Activated naive CD4-positive, alpha-beta T cell treated with anti-CD3 and anti-CD28 coated beads, Interleukin-2, amount 50 U/mL, for 24 hours (primary cell): ENCODE measurements around the gene MICA.
"Not testable (repeated sequence)": the region's sequence is repeated elsewhere in the genome, so short reads cannot be mapped to it uniquely, and the experiment has no call there.

Experiments
- H3K27ac Mint-ChIP-seq: one replicate; pipeline ENCODE4 v1.8.0; 2021; ENCODE audit warnings: mild to moderate bottlenecking, mixed read lengths
- H3K27me3 Mint-ChIP-seq: one replicate; pipeline ENCODE4 v1.8.0; 2021; ENCODE audit warnings: mixed read lengths
- H3K36me3 Mint-ChIP-seq: one replicate; pipeline ENCODE4 v1.8.0; 2021; ENCODE audit warnings: mixed read lengths
- H3K4me1 Mint-ChIP-seq: one replicate; pipeline ENCODE4 v1.8.0; 2021; ENCODE audit warnings: mixed read lengths
- H3K4me3 Mint-ChIP-seq: one replicate; pipeline ENCODE4 v1.8.0; 2021; ENCODE audit warnings: mild to moderate bottlenecking, mixed read lengths
- H3K9me3 Mint-ChIP-seq: one replicate; pipeline ENCODE4 v1.8.0; 2021; ENCODE audit warnings: mixed read lengths

The MICA gene

GRCh38 chr6:31453259-31453658, 49.9 kb downstream of the MICA start:
- H3K9me3 Mint-ChIP-seq: peaks cover 5% of the 10 kb centered on the region
- H3K27me3 Mint-ChIP-seq: no peaks in the 10 kb centered on the region
- H3K27ac Mint-ChIP-seq: no peak overlapping the region
- peaks cover 6% of the 10 kb centered on the region for H3K36me3 Mint-ChIP-seq
- H3K4me1 Mint-ChIP-seq: no peaks in the 10 kb centered on the region
- H3K4me3 Mint-ChIP-seq: no peak overlapping the region

DNA sequence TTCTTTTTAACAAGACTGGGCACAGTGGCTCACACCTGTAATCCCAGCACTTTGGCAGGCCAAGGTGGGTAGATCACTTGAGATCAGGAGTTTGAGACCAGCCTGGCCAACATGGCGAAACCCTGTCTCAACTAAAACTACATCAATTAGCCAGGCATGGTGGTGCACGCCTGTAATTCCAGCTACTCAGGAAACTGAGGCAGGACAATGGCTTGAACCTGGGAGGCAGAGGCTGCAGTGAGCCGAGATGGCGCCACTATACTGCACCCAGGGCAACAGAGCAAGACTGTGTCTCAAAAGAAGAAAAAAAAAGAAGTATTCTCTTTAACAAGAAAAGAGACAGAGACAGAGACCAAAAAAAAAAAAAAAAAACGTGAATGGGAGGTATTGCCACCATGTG, 56.5 kb downstream of the MICA start:
- H3K9me3 Mint-ChIP-seq, H3K36me3 Mint-ChIP-seq, H3K27ac Mint-ChIP-seq, H3K27me3 Mint-ChIP-seq, H3K4me3 Mint-ChIP-seq: not testable (repeated sequence)
- H3K4me1 Mint-ChIP-seq: peaks cover 34% of the 10 kb centered on the region

DNA sequence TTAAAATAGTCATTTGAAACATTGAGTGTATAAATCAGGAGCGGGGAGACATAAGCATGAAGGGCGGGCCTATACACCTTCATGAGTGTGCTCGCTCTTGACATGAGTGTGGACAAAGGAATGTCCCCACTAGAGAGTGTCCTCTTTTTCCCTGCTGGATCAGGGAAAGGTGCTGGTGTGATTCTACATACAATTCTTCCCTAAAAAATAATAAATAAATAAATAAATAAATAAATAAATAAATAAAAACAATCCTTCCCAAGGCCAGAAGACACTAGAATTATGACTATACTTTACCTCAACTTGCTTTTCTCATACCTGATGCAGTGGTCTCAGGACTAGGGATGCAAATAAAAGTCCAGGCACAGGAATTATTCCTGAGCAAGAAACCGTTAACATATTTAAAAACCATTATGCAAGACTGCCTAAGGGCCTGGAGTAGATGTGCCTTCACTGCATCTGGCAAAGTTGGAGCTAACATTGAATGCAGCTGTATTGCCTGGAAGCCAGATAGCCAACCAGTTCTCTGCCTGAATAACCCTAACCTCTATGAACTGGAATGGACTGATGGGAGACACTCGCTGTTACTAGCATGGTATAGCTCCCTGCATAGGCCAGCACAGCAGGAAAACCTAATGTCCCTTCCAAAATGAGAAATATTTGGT, 57.1 kb downstream of the MICA start:
- H3K36me3 Mint-ChIP-seq: peaks cover 10% of the 10 kb centered on the region
- H3K4me1 Mint-ChIP-seq: peaks cover 40% of the 10 kb centered on the region
- H3K4me3 Mint-ChIP-seq: no peak overlapping the region
- H3K9me3 Mint-ChIP-seq: no peaks in the 10 kb centered on the region
- H3K27ac Mint-ChIP-seq: no peak overlapping the region
- no peaks in the 10 kb centered on the region for H3K27me3 Mint-ChIP-seq

DNA sequence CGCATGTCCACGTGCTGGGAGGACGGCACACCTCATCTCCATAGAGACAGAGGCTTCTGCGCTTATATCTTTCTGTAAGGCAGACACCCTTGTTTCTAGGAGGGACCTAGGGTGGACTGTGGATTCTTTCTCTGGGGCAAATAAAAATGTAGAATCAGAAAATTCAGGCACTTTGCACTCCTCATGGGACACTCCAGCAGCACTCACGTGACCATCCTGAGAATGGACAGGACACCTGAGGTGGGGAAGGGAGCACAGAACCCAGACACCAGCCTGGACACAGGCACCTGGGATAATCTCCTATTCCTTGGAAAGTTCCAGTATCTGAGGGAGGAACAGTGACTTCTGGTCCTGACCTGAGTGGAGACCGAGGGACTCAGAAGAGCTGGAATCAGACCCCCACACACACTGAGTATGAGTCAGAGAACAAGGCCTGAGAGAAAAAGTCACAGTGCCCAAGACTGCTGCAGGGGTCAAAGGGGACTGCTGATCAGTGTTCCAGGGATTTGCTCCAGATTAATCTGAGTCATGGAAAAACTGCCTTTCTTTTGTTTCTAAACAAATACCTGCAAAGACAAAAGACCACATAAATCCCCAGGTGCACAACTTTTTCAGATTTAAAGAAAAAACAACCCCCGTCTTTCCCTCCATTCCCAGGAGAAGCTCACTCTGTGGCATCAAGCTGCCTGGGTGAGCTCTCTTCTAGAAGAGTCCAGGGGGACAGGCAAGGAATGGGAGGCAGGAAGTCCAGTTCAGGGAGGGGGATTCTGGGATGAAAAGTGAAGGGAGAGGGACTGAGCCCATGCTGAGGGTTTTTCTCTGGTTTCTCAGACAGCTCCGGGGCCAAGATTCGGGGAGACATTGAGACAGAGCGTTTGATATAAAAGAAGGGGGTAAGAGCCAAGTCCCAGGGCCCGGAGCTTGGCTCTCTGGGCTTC, 58.9 kb downstream of the MICA start:
- Mint-ChIP-seq H3K9me3 (no peaks in the 10 kb centered on the region), H3K4me3 (peak overlapping the region; percentile 100), H3K36me3 (peaks cover 17% of the 10 kb centered on the region), H3K4me1 (peaks cover 58% of the 10 kb centered on the region), H3K27ac (peak overlapping the region; percentile 98), H3K27me3 (no peaks in the 10 kb centered on the region)

DNA sequence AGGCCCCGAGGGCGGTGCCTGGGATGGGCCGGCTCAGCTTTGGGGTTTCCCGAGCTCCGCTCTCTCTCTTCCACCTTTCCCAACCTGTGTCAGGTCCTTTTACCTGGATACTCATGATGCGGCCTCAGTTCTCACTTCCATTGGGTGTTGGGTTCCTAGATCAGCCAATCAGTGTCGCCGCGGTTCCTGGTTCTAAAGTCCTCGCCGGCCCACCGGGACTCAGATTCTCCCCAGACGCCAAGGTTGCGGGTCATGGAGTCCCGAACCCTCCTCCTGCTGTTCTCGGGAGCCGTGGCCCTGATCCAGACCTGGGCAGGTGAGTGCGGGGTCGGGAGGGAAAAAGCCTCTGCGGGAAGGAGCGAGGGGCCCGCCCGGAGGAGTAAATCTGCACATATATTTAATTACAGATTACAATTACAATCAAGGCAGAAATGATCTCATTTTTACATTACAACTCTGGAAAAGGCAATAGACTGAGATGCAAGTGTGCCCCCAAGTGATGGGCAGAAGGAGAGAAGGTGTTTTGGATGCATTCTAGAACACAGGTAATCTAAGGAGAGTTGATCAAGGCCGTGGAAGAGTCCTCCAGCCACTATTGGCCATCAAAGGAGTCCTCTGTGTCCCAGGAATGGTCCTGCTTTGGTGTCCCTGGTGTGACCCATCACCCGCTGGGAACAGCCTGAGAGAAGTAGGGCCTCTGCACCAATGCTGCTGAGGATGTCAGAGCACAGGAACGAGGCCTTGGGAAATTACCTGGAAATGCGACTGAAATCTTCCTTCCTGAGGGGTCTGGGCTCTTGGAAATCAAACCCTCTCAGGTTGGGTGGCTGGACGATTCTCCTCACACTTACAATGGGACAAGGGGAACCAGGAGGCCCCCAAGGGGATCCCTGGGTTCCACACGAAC, 59.8 kb downstream of the MICA start:
- Mint-ChIP-seq H3K9me3 (no peaks in the 10 kb centered on the region), H3K27me3 (no peaks in the 10 kb centered on the region), H3K4me1 (peaks cover 67% of the 10 kb centered on the region), H3K4me3 (peak overlapping the region; percentile 100), H3K36me3 (peaks cover 20% of the 10 kb centered on the region), H3K27ac (peak overlapping the region; percentile 98)

- Mint-ChIP-seq H3K27ac (peak overlapping the region; percentile 98), H3K4me3 (peak overlapping the region; percentile 100), H3K9me3 (no peaks in the 10 kb centered on the region), H3K4me1 (peaks cover 80% of the 10 kb centered on the region), H3K27me3 (no peaks in the 10 kb centered on the region), H3K36me3 (peaks cover 20% of the 10 kb centered on the region)
Observed at GRCh38 chr6:31464252-31465184, 61.1 kb downstream of the MICA start.
